Keratinocyte (primary cell): ENCODE measurements around the gene CEP295NL. TPM values are rescaled to one million over a fixed set of nuclear protein-coding genes. Genes with fewer than 3 reads are reported as not detected.

ENCODE experiments used
- DNase-seq: peaks from one replicate; pipeline ENCODE4 v3.0.0-alpha.2; 2011; ENCODE audit warnings: low read depth, missing footprints, low spot score
- FAIRE-seq: peaks from 2 replicates; lab custom pipeline; 2011; peaks lifted over from hg19 to GRCh38; lab: Jason Lieb, UNC
- H2AFZ ChIP-seq: 2 replicates; pipeline ENCODE4 v1.6.0; 2012; ENCODE audit warnings: low read length, control low read depth, inconsistent platforms; ENCODE audit not compliant: control insufficient read depth
- H3K27ac ChIP-seq: 2 replicates; pipeline ENCODE4 v1.5.1; 2011; ENCODE audit warnings: low read length; ENCODE audit not compliant: control insufficient read depth, insufficient read depth
- H3K27me3 ChIP-seq: 3 replicates; pipeline ENCODE4 v1.6.0; 2011; ENCODE audit warnings: low read length; ENCODE audit not compliant: control insufficient read depth, insufficient read depth; ENCODE audit errors: extremely low read depth
- H3K36me3 ChIP-seq, 2 experiments: 2 replicates in 1 of 2; 3 replicates in 1 of 2; pipeline ENCODE4 v1.5.1; 2011; ENCODE audit warnings: low read length in 2 of 2, mild to moderate bottlenecking in 1 of 2; ENCODE audit not compliant: control insufficient read depth in 2 of 2, insufficient read depth in 2 of 2; ENCODE audit errors: extremely low read depth in 1 of 2
- H3K4me1 ChIP-seq: 3 replicates; pipeline ENCODE4 v1.5.1; 2011; ENCODE audit warnings: low read length; ENCODE audit not compliant: control insufficient read depth, insufficient read depth; ENCODE audit errors: extremely low read depth
- H3K4me2 ChIP-seq: 3 replicates; pipeline ENCODE4 v1.6.0; 2011; ENCODE audit warnings: low read depth, low read length; ENCODE audit not compliant: control insufficient read depth, insufficient read depth; ENCODE audit errors: extremely low read depth
- H3K4me3 ChIP-seq, 3 experiments: fragments of 200-600 bp in 1 of 3; sonication (generic) in 1 of 3; 2 replicates in 2 of 3; 3 replicates in 1 of 3; pipeline ENCODE4 v1.5.1; 2011 to 2016; ENCODE audit warnings: low read length in 3 of 3, mild to moderate bottlenecking in 3 of 3, control low read depth in 2 of 3, inconsistent platforms in 1 of 3, low read depth in 1 of 3, mixed read lengths in 1 of 3, mixed run types in 1 of 3, moderate library complexity in 1 of 3; ENCODE audit not compliant: control insufficient read depth in 2 of 3, insufficient read depth in 2 of 3; ENCODE audit errors: extremely low read depth in 1 of 3
- H3K79me2 ChIP-seq: 2 replicates; pipeline ENCODE4 v1.6.0; 2012; ENCODE audit warnings: low read length; ENCODE audit not compliant: control insufficient read depth, insufficient read depth
- H3K9ac ChIP-seq: 3 replicates; pipeline ENCODE4 v1.6.0; 2011; ENCODE audit warnings: low read length; ENCODE audit not compliant: control insufficient read depth, insufficient read depth; ENCODE audit errors: extremely low read depth
- H3K9me1 ChIP-seq: 3 replicates; pipeline ENCODE4 v1.6.0; 2011; ENCODE audit warnings: low read length; ENCODE audit not compliant: control insufficient read depth, insufficient read depth; ENCODE audit errors: extremely low read depth
- H3K9me3 ChIP-seq: 2 replicates; pipeline ENCODE4 v1.5.1; 2012; ENCODE audit warnings: low read depth, low read length; ENCODE audit not compliant: control insufficient read depth
- H4K20me1 ChIP-seq: 3 replicates; pipeline ENCODE4 v1.6.0; 2011; ENCODE audit warnings: low read length; ENCODE audit not compliant: control insufficient read depth, insufficient read depth; ENCODE audit errors: extremely low read depth
- CTCF ChIP-seq, 3 experiments: IDR thresholded peaks in 1 of 3; conservative IDR thresholded peaks in 1 of 3; optimal IDR thresholded peaks in 1 of 3; 2 replicates in 2 of 3; 3 replicates in 1 of 3; pipeline versions ENCODE3 to v1.5.1; 2011; ENCODE audit warnings: low read length in 3 of 3, mild to moderate bottlenecking in 3 of 3, moderate library complexity in 2 of 3, control low read depth in 1 of 3, inconsistent platforms in 1 of 3; ENCODE audit not compliant: insufficient read depth in 2 of 3; ENCODE audit errors: extremely low read depth in 1 of 3
- EZH2 ChIP-seq: IDR thresholded peaks from one replicate; pipeline ENCODE4 v1.6.1; 2012; ENCODE audit warnings: inconsistent platforms, mild to moderate bottlenecking, low read length, moderate library complexity
- dilution Hi-C: fragments of 300-500 bp; cut with MboI; formaldehyde crosslinking; loops from one replicate; pipeline ENCODE4 v1.7.0; 2020; ENCODE audit warnings: low sequenced_read_pairs; ENCODE audit not compliant: extremely low pct_ligation_motif_present
- polyA plus RNA-seq, 5 experiments: library from polyadenylated mRNA; depleted of rRNA in 3 of 5; stranded (reverse) in 3 of 5; stranded (forward) in 1 of 5; unstranded in 1 of 5; fragments of >200 nt; gene quantifications; 1 replicate in 1 of 5; 2 replicates in 3 of 5; 3 replicates in 1 of 5; pipeline versions ENCODE4 v1.2.1 to v1.2.3, GENCODE V29; 2011 to 2012; ENCODE audit warnings: missing spikeins in 2 of 5, low read depth in 1 of 5, low replicate concordance in 1 of 5

Gene CEP295NL
- polyA plus RNA-seq, 1 donor (not counting 4 experiments of a cell fraction or from before 2014, with no cell fraction given): not detected

GRCh38 chr17:78896091-78896833 lies 6.7 kb downstream of the CEP295NL start:
- dilution Hi-C loops: no loop called here
- H3K9me1 ChIP-seq: no peaks in the 10 kb centered on the region
- peaks cover 16% of the 10 kb centered on the region for H3K27me3 ChIP-seq
- no peaks in the 10 kb centered on the region for H3K9me3 ChIP-seq
- H3K36me3 ChIP-seq: no peaks in the 10 kb centered on the region
- H4K20me1 ChIP-seq: peaks cover 2% of the 10 kb centered on the region
- DNase-seq (no peak), FAIRE-seq (no peak)
- no peak overlapping the region for H3K9ac ChIP-seq
- no peaks in the 10 kb centered on the region for H3K4me1 ChIP-seq
- no peak overlapping the region for H3K4me2 ChIP-seq
- TF ChIP-seq EZH2 (no peak), CTCF (optimal IDR thresholded peaks at IDR 0.05 in 1 of 3, IDR thresholded peaks at IDR 0.05 in 1 of 3, conservative IDR thresholded peaks at IDR 0.05 in 1 of 3; ENCODE audit: extremely low read depth in 1 of 3, insufficient read depth in 2 of 3, low read length in 3 of 3) (no peak)
- H3K27ac ChIP-seq: no peak overlapping the region
- H3K4me3 ChIP-seq: no peak overlapping the region
- no peaks in the 10 kb centered on the region for H3K79me2 ChIP-seq
- H2AFZ ChIP-seq: no peak overlapping the region

- Histone ChIP-seq H3K9me3 (no peaks in the 10 kb centered on the region), H3K4me2 (no peak overlapping the region), H3K27ac (no peak overlapping the region), H3K9me1 (no peaks in the 10 kb centered on the region), H3K27me3 (peaks cover 8% of the 10 kb centered on the region), H2AFZ (no peak overlapping the region), H3K9ac (no peak overlapping the region), H3K79me2 (no peaks in the 10 kb centered on the region), H3K36me3 (no peaks in the 10 kb centered on the region), H4K20me1 (peaks cover 2% of the 10 kb centered on the region), H3K4me3 (no peak overlapping the region), H3K4me1 (no peaks in the 10 kb centered on the region)
- TF ChIP-seq CTCF (optimal IDR thresholded peaks at IDR 0.05 in 1 of 3, IDR thresholded peaks at IDR 0.05 in 1 of 3, conservative IDR thresholded peaks at IDR 0.05 in 1 of 3; ENCODE audit: extremely low read depth in 1 of 3, insufficient read depth in 2 of 3, low read length in 3 of 3) (no peak), EZH2 (no peak)
- DNase-seq (no peak), FAIRE-seq (no peak)
- dilution Hi-C loops: no loop called here
These were observed 7.7 kb downstream of the CEP295NL start for GRCh38 chr17:78895322-78895721.
